C4-2B (cell line): ENCODE results near the gene ADCY9.

Experiments
- CTCF ChIP-seq: fragments of 450-650 bp; conservative IDR thresholded peaks from 2 replicates; pipeline ENCODE4 v1.5.1; 2017; ENCODE audit warnings: mild to moderate bottlenecking
- ZFX ChIP-seq: fragments of 450-650 bp; IDR thresholded peaks from 2 replicates; pipeline ENCODE4 v1.6.1; 2017

GRCh38 chr16:3999479-4000325 is 116.5 kb downstream of the ADCY9 start:
- no peak for TF ChIP-seq ZFX
- no peak for TF ChIP-seq CTCF
